Osteoblast (primary cell): ENCODE data around the gene KIF16B. TPM values are rescaled to one million over a fixed set of nuclear protein-coding genes. Genes with fewer than 3 reads are reported as not detected.

Experiments
- DNase-seq: peaks from one replicate; pipeline ENCODE4 v3.0.0; 2011; ENCODE audit warnings: low spot score, mixed read lengths; ENCODE audit not compliant: insufficient read length; ENCODE audit errors: missing footprints
- H2AFZ ChIP-seq: 2 replicates; pipeline ENCODE4 v1.6.0; 2011; ENCODE audit warnings: mild to moderate bottlenecking, low read length
- H3K27ac ChIP-seq: 2 replicates; pipeline ENCODE4 v1.5.1; 2011; ENCODE audit warnings: mild to moderate bottlenecking, low read depth, low read length, moderate library complexity
- H3K27me3 ChIP-seq: 2 replicates; pipeline ENCODE4 v1.6.0; 2012; ENCODE audit warnings: mild to moderate bottlenecking, control low read depth, inconsistent platforms, low read length, moderate library complexity; ENCODE audit not compliant: insufficient read depth
- H3K36me3 ChIP-seq: 2 replicates; pipeline ENCODE4 v1.5.1; 2011; ENCODE audit warnings: mild to moderate bottlenecking, low read length, control low read depth, moderate library complexity; ENCODE audit not compliant: insufficient read depth
- H3K4me1 ChIP-seq: 2 replicates; pipeline ENCODE4 v1.5.1; 2011; ENCODE audit warnings: mild to moderate bottlenecking, low read length, control low read depth, moderate library complexity; ENCODE audit not compliant: insufficient read depth
- H3K4me2 ChIP-seq: 2 replicates; pipeline ENCODE4 v1.6.0; 2011; ENCODE audit warnings: mild to moderate bottlenecking, low read length; ENCODE audit not compliant: insufficient read depth
- H3K4me3 ChIP-seq: fragments of 200-600 bp; sonication (generic); 3 replicates; pipeline ENCODE4 v1.5.1; 2012; ENCODE audit warnings: mild to moderate bottlenecking, low read length, inconsistent platforms; ENCODE audit not compliant: insufficient read depth
- H3K79me2 ChIP-seq: 2 replicates; pipeline ENCODE4 v1.6.0; 2012; ENCODE audit warnings: mild to moderate bottlenecking, low read length, control low read depth, inconsistent platforms; ENCODE audit not compliant: insufficient read depth
- H3K9me3 ChIP-seq: 2 replicates; pipeline ENCODE4 v1.5.1; 2011; ENCODE audit warnings: low read depth, low read length, control low read depth
- H4K20me1 ChIP-seq: 2 replicates; pipeline ENCODE4 v1.6.0; 2012; ENCODE audit warnings: mild to moderate bottlenecking, low read length, control low read depth; ENCODE audit not compliant: insufficient read depth
- CTCF ChIP-seq: IDR thresholded peaks from 2 replicates; pipeline ENCODE4 v1.5.1; 2011; ENCODE audit warnings: mild to moderate bottlenecking, low read depth, low read length, moderate library complexity; ENCODE audit errors: extremely low read depth
- total RNA-seq: library from RNA; depleted of rRNA; stranded (reverse); fragments of >200 nt; gene quantifications from 2 replicates; pipeline ENCODE4 v1.2.3, GENCODE V29; 2012

KIF16B gene
- total RNA-seq, 1 donor: 9.0 TPM

GRCh38 chr20:16438100-16438499 is 135.1 kb downstream of the KIF16B start:
- no peak overlapping the region for H3K27ac ChIP-seq
- H3K36me3 ChIP-seq: no peaks in the 10 kb centered on the region

GRCh38 chr20:16437387-16437996 is 135.8 kb downstream of the KIF16B start:
- Histone ChIP-seq H2AFZ (no peak overlapping the region), H3K27me3 (no peaks in the 10 kb centered on the region), H4K20me1 (no peaks in the 10 kb centered on the region), H3K36me3 (no peaks in the 10 kb centered on the region), H3K79me2 (no peaks in the 10 kb centered on the region), H3K9me3 (no peaks in the 10 kb centered on the region), H3K4me1 (no peaks in the 10 kb centered on the region), H3K4me2 (no peak overlapping the region), H3K4me3 (no peak overlapping the region), H3K27ac (no peak overlapping the region)
- DNase-seq: no peak
- no peak for TF ChIP-seq CTCF

More at GRCh38 chr20:16438100-16438499, 135.1 kb downstream of the KIF16B start:
- no peak for DNase-seq
- no peaks in the 10 kb centered on the region for H3K79me2 ChIP-seq
- no peak overlapping the region for H3K4me2 ChIP-seq
- H3K4me3 ChIP-seq: no peak overlapping the region
- H3K4me1 ChIP-seq: no peaks in the 10 kb centered on the region
- H3K9me3 ChIP-seq: no peaks in the 10 kb centered on the region
- TF ChIP-seq CTCF: no peak
- H3K27me3 ChIP-seq: no peaks in the 10 kb centered on the region
- no peaks in the 10 kb centered on the region for H4K20me1 ChIP-seq
- H2AFZ ChIP-seq: no peak overlapping the region

- Histone ChIP-seq H3K27ac (no peak overlapping the region), H4K20me1 (no peaks in the 10 kb centered on the region), H3K4me1 (no peaks in the 10 kb centered on the region), H3K27me3 (no peaks in the 10 kb centered on the region), H2AFZ (no peak overlapping the region), H3K36me3 (no peaks in the 10 kb centered on the region), H3K4me2 (no peak overlapping the region), H3K79me2 (no peaks in the 10 kb centered on the region), H3K9me3 (no peaks in the 10 kb centered on the region), H3K4me3 (no peak overlapping the region)
- peak; percentile 22 for DNase-seq
- peak; percentile 69 for TF ChIP-seq CTCF
These were observed 139.1 kb downstream of the KIF16B start for GRCh38 chr20:16434062-16434664.

- Histone ChIP-seq H3K4me1 (no peaks in the 10 kb centered on the region), H3K4me3 (no peak overlapping the region), H3K27ac (no peak overlapping the region), H3K4me2 (no peak overlapping the region), H3K79me2 (no peaks in the 10 kb centered on the region), H3K36me3 (no peaks in the 10 kb centered on the region), H3K27me3 (no peaks in the 10 kb centered on the region), H2AFZ (no peak overlapping the region), H3K9me3 (no peaks in the 10 kb centered on the region), H4K20me1 (no peaks in the 10 kb centered on the region)
- DNase-seq: no peak
- no peak for TF ChIP-seq CTCF
These were observed 140.0 kb downstream of the KIF16B start for GRCh38 chr20:16433293-16433580.
